ENCODE measurements around the gene GLMP.

GLMP gene

GRCh38 chr1:156249593-156249992 is 45.9 kb downstream of the GLMP start:
- no peak for DNase-seq (ENCODE audit: low read depth in 2 of 2)

- DNase-seq (ENCODE audit: low read depth in 2 of 2), result no peak
These were observed 47.2 kb downstream of the GLMP start for GRCh38 chr1:156248323-156248683.

- no peak for DNase-seq (ENCODE audit: low read depth in 2 of 2)
These were observed 47.8 kb downstream of the GLMP start, which contains the start of gene PAQR6 for GRCh38 chr1:156247460-156248322. Gene PAQR6 (minus strand): TSS chr1:156248056. CDS start chr1:156246731, 1,325 bp downstream.

GRCh38 chr1:156246781-156247459 is 48.6 kb downstream of the GLMP start:
- no peak for DNase-seq (ENCODE audit: low read depth in 2 of 2)

- DNase-seq (ENCODE audit: low read depth in 2 of 2), result no peak
These were observed 49.2 kb downstream of the GLMP start for GRCh38 chr1:156246241-156246780.

- no peak for DNase-seq (ENCODE audit: low read depth in 2 of 2)
These were observed 49.8 kb downstream of the GLMP start for GRCh38 chr1:156245451-156246232.

- no peak for DNase-seq (ENCODE audit: low read depth in 2 of 2)
These were observed 50.8 kb downstream of the GLMP start for GRCh38 chr1:156244712-156245111.

- DNase-seq (ENCODE audit: low read depth in 2 of 2), result no peak
These were observed 51.4 kb downstream of the GLMP start for GRCh38 chr1:156244126-156244525.

- no peak for DNase-seq (ENCODE audit: low read depth in 2 of 2)
These were observed 52.7 kb downstream of the GLMP start for GRCh38 chr1:156242738-156243137.
